GM10248 (cell line): ENCODE results near the gene HDX.

Source experiments
- CTCF ChIA-PET: fragments of 300-600 bp; sonication (Branson Sonifier 250); formaldehyde crosslinking; extraction: SDS; loops from one replicate; lab custom pipeline; 2021; ENCODE audit warnings: antibody characterized with exemption; lab: Yijun Ruan, JAX
- POLR2A ChIA-PET: fragments of 350-650 bp; sonication (Branson Sonifier 250); formaldehyde crosslinking; extraction: SDS; loops from one replicate; lab custom pipeline; 2020; ENCODE audit warnings: antibody characterized with exemption; lab: Yijun Ruan, JAX
- DNase-seq: peaks from one replicate; pipeline ENCODE4 v3.0.0; 2012; ENCODE audit errors: extremely low spot score
- TF ChIP-seq, protein P1 (sequence below): IDR thresholded peaks from 2 replicates; pipeline ENCODE4 v1.5.1; 2012; ENCODE audit warnings: mild to moderate bottlenecking, low read depth; ENCODE audit errors: extremely low read depth, missing control alignments, control extremely low read depth

HDX gene

DNA sequence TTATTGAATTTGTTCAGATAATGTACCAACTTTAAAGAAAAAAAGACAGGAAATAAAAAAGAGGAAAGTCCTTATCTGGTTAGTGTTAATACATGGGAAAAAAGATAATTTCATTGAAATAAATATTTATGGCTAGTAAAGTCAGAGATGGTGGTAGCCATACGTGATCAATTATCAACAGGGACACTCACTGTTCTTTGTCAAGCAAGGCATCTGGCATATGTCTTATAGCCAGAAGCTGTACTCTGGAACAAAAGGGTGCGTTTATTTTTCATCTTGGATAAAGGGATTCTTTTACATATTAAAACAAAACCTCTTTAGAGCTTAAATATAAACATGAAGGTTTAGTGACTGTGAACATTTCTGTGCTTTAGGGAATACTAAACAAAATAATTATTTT lies 26.7 kb downstream of the HDX start:
- TF ChIP-seq, protein P1, sequence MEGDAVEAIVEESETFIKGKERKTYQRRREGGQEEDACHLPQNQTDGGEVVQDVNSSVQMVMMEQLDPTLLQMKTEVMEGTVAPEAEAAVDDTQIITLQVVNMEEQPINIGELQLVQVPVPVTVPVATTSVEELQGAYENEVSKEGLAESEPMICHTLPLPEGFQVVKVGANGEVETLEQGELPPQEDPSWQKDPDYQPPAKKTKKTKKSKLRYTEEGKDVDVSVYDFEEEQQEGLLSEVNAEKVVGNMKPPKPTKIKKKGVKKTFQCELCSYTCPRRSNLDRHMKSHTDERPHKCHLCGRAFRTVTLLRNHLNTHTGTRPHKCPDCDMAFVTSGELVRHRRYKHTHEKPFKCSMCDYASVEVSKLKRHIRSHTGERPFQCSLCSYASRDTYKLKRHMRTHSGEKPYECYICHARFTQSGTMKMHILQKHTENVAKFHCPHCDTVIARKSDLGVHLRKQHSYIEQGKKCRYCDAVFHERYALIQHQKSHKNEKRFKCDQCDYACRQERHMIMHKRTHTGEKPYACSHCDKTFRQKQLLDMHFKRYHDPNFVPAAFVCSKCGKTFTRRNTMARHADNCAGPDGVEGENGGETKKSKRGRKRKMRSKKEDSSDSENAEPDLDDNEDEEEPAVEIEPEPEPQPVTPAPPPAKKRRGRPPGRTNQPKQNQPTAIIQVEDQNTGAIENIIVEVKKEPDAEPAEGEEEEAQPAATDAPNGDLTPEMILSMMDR: no peak
- no peak for DNase-seq
- ChIA-PET POLR2A (no interaction called here), CTCF (interaction anchor here (1.3 kb wide), 1 partner anchor 12 kb away, joined by 3 read pairs; no protein-coding TSS in a partner anchor)

DNA sequence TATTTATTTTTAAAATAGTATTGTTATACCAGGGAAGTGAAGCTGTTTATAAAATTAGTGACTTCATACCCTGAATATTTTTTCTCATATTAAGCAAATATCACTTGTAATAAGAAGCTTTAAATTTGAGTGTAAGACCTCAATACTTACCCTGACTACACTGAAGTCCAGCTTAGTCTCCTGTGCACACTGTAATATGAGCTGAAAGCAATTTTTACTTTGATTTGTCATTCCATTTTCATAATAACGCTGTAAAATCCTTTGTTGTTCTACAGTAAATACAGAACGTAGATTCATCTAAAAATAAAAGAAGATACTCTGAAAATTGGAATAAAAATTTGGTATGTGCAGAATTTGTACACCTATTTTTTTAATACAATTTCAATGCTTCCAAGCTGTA lies 27.2 kb downstream of the HDX start:
- ChIA-PET CTCF (interaction anchor here (1.3 kb wide), 1 partner anchor 13 kb away, joined by 3 read pairs; no protein-coding TSS in a partner anchor), POLR2A (no interaction called here)
- TF ChIP-seq, protein P1: no peak
- no peak for DNase-seq

DNA sequence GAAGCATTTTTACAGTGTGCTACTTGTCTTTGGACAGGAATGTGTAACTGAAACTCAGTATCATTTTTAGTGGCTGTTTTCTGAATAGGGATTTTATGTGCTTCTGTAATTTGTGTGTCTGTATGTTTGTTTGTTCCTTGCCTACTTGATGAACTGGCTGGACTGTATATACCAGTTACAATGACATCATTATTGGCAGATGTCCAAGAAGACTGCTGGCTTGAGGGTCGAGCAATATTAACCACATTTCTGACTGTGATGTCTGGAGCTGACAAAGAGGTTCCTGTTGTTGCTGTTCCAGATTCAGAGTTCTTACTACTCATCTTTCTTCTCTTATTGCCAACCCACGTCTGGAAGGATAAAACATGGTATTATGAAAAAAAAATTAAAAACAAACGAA lies 33.0 kb downstream of the HDX start:
- CTCF ChIA-PET: no interaction called here
- DNase-seq: no peak
- POLR2A ChIA-PET: no interaction called here
- TF ChIP-seq, protein P1: no peak

DNA sequence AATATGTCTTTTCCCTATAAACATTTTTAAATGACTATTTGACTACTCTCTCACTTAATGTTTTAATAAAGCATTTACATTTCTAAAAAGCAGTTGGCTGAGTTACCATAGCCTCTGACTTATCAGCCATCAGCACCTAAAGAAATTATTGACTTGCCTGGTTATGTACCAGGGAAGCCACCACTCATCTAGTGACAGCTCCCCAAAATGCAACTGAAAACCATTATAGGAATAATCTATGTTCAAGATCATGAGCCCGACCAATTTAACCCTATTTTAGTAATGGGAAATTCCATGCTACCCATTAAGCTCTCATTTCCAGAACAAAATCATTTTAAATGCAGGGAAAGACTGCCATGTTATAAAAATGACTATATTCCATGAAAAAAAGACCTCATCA lies 34.4 kb downstream of the HDX start:
- TF ChIP-seq, protein P1: no peak
- DNase-seq: no peak
- ChIA-PET POLR2A (no interaction called here), CTCF (no interaction called here)

DNA sequence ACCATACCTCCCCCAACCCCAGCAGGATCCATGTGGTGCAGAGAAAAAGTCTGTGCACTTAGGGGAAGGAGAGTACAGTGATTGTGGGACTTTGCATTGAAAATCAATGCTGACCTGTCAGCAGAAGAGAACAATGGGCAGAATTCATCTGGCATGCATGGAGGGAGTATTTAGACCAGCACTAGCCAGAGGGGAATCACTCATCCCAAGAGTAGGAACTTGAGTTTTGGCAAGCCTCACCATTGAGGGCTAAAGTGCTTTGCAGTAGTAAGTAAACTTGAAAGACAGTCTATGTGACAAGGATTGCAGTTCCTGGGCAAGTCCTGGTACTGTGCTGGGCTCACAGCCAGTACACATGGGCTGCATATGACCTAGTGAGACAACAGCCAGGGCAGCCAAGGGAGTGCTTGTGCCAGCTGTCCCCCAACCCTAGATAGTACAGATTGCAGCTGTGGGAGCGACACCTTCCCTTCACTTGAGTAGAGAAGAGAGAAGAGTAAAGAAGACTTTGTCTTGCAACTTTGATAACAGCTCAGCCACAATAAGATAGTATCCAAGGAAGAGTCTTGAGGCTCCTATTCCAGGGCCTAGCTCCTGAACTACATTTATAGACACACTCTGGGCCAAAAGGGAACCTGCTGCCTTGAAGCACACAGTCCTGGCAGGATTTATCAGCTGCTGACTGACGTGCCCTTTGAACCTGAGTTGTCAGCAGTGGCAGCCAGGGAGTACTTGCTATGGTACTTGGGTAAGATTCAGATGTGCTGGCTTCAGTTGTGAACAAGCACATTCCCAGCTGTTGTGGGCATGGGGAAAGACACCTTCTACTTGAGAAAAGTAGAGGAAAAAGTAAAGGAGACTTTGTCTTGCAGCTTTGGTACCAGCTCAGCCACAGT lies 48.7 kb downstream of the HDX start:
- CTCF ChIA-PET: no interaction called here
- POLR2A ChIA-PET: no interaction called here
- DNase-seq: no peak
- TF ChIP-seq, protein P1: no peak

DNA sequence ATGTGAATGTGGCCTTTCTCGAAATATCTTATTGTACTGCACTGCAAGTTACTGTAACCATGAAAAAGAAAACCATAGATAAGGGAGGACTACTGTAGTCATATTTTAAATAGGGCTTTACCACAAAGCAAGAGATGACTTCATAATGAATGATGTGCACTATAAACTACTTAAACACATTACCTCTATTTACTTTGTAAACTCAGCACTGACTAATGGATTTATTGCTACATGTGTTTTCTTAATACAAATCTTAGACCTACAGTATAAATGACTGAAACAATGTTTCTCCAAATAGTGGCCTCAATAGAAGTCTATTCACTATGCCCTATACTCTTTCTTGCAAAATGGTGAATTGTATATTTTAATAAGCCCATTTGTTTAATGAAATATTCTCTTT lies 61.1 kb downstream of the HDX start:
- CTCF ChIA-PET: no interaction called here
- TF ChIP-seq, protein P1: no peak

DNA sequence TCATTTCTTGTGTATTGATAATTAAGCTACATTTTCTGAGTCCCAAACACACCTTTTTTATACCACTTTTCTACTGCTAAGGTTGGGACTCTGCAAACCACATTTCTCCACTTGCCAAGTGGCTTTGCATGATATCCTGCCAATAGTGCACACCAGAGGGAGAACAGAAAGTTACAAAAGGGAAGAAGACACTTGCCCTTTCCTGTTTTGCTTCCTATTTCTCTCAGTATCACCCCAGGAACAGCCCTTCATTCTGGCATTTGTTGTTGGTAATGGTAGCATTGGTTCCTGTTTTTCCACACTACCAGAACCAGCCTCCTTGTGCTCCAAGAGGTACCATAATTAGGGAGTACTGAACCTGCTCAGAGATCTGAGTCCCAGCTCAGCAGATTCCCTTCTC lies 87.1 kb downstream of the HDX start:
- no peak for DNase-seq
- ChIA-PET CTCF (no interaction called here), POLR2A (no interaction called here)
- TF ChIP-seq, protein P1: no peak

More for the DNA sequence above, 61.1 kb downstream of the HDX start:
- no peak for DNase-seq
- POLR2A ChIA-PET: no interaction called here
